A673 (cell line): Measurements from ENCODE around the gene EPAS1.

Experiments used
- EZH2 ChIP-seq: fragments of 200-600 bp; sonication (generic); IDR thresholded peaks from 2 replicates; pipeline ENCODE4 v1.6.1; 2017; ENCODE audit warnings: borderline replicate concordance, low read depth, mild to moderate bottlenecking, mixed read lengths, antibody characterized with exemption, low read length; ENCODE audit not compliant: poor library complexity, severe bottlenecking
- TF ChIP-seq, protein P1 (sequence below): fragments of 300-800, 200-600 bp; sonication (generic); conservative IDR thresholded peaks from 2 replicates; pipeline ENCODE4 v1.5.1; 2017; ENCODE audit warnings: low read depth, mild to moderate bottlenecking, antibody characterized with exemption, low read length, moderate library complexity, mixed read lengths

DNA sequence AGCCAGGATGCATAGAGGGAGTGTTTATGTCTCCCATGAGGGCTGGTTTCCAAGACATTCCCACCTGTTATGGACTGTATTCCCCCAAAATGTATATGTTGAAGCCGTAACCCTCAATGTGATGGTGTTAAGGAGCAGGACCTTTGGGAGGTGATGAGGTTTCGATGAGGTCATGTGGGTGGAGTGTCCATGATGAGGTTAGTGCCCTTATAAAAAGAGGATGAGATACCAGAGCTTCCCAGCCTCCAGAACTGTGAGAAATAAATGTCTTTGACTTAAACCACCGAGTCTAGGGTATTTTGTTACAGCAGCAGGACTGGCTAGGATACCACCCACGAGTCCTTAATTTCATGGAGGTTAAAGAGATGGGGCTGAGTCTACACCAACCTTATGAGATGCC is 22.6 kb upstream of the EPAS1 start:
- TF ChIP-seq, protein P1, sequence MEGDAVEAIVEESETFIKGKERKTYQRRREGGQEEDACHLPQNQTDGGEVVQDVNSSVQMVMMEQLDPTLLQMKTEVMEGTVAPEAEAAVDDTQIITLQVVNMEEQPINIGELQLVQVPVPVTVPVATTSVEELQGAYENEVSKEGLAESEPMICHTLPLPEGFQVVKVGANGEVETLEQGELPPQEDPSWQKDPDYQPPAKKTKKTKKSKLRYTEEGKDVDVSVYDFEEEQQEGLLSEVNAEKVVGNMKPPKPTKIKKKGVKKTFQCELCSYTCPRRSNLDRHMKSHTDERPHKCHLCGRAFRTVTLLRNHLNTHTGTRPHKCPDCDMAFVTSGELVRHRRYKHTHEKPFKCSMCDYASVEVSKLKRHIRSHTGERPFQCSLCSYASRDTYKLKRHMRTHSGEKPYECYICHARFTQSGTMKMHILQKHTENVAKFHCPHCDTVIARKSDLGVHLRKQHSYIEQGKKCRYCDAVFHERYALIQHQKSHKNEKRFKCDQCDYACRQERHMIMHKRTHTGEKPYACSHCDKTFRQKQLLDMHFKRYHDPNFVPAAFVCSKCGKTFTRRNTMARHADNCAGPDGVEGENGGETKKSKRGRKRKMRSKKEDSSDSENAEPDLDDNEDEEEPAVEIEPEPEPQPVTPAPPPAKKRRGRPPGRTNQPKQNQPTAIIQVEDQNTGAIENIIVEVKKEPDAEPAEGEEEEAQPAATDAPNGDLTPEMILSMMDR: no peak
- TF ChIP-seq EZH2: no peak
